Astrocyte (in vitro differentiated cells and primary cell): Measurements from ENCODE around the gene TFF2. TPM values are rescaled to one million over a fixed set of nuclear protein-coding genes. Genes with fewer than 3 reads are reported as not detected.

ENCODE experiments used
- DNase-seq: peaks from one replicate; pipeline ENCODE4 v3.0.0-alpha.2; 2010; ENCODE audit warnings: low read depth
- FAIRE-seq: peaks from 2 replicates; lab custom pipeline; 2011; peaks lifted over from hg19 to GRCh38; lab: Jason Lieb, UNC
- H2AFZ ChIP-seq: 2 replicates; pipeline ENCODE4 v1.6.0; 2012; ENCODE audit warnings: low read depth, low read length, inconsistent platforms
- H3K27ac ChIP-seq: 2 replicates; pipeline ENCODE4 v1.5.1; 2011; ENCODE audit warnings: low read depth, low read length, inconsistent platforms
- H3K27me3 ChIP-seq: 2 replicates; pipeline ENCODE4 v1.6.0; 2011; ENCODE audit warnings: low read length, inconsistent platforms; ENCODE audit not compliant: insufficient read depth
- H3K36me3 ChIP-seq: 2 replicates; pipeline ENCODE4 v1.5.1; 2011; ENCODE audit warnings: low read length, inconsistent platforms; ENCODE audit not compliant: insufficient read depth
- H3K4me1 ChIP-seq: 2 replicates; pipeline ENCODE4 v1.5.1; 2011; ENCODE audit warnings: low read length, inconsistent platforms; ENCODE audit not compliant: insufficient read depth
- H3K4me2 ChIP-seq: 2 replicates; pipeline ENCODE4 v1.6.0; 2012; ENCODE audit warnings: low read length, inconsistent platforms
- H3K4me3 ChIP-seq: 2 replicates; pipeline ENCODE4 v1.5.1; 2011; ENCODE audit warnings: low read depth, mild to moderate bottlenecking, low read length, inconsistent platforms; ENCODE audit not compliant: insufficient read depth
- H3K79me2 ChIP-seq: 2 replicates; pipeline ENCODE4 v1.6.0; 2012; ENCODE audit warnings: mild to moderate bottlenecking, low read length, inconsistent platforms; ENCODE audit not compliant: insufficient read depth
- H3K9ac ChIP-seq: 2 replicates; pipeline ENCODE4 v1.6.0; 2012; ENCODE audit warnings: mild to moderate bottlenecking, low read length, inconsistent platforms
- H3K9me3 ChIP-seq: 2 replicates; pipeline ENCODE4 v1.5.1; 2012; ENCODE audit warnings: low read depth, mild to moderate bottlenecking, low read length, inconsistent platforms; ENCODE audit not compliant: insufficient read depth
- H4K20me1 ChIP-seq: 2 replicates; pipeline ENCODE4 v1.6.0; 2012; ENCODE audit warnings: low read length, inconsistent platforms; ENCODE audit not compliant: insufficient read depth
- H3K27ac Mint-ChIP-seq: one replicate; pipeline ENCODE4 v1.8.0; 2021; ENCODE audit warnings: mild to moderate bottlenecking, mixed read lengths; ENCODE audit not compliant: unreplicated experiment
- H3K27me3 Mint-ChIP-seq: one replicate; pipeline ENCODE4 v1.8.0; 2021; ENCODE audit warnings: low read depth, mixed read lengths; ENCODE audit not compliant: unreplicated experiment
- H3K36me3 Mint-ChIP-seq: one replicate; pipeline ENCODE4 v1.8.0; 2021; ENCODE audit warnings: low read depth, mixed read lengths; ENCODE audit not compliant: unreplicated experiment
- H3K4me1 Mint-ChIP-seq: one replicate; pipeline ENCODE4 v1.8.0; 2021; ENCODE audit warnings: low read depth, mixed read lengths; ENCODE audit not compliant: unreplicated experiment
- H3K4me3 Mint-ChIP-seq: one replicate; pipeline ENCODE4 v1.8.0; 2021; ENCODE audit warnings: mild to moderate bottlenecking, moderate library complexity, mixed read lengths; ENCODE audit not compliant: unreplicated experiment
- H3K9me3 Mint-ChIP-seq: one replicate; pipeline ENCODE4 v1.8.0; 2021; ENCODE audit warnings: mild to moderate bottlenecking, mixed read lengths; ENCODE audit not compliant: unreplicated experiment
- CTCF ChIP-seq: IDR thresholded peaks from 2 replicates; pipeline ENCODE4 v1.5.1; 2011; ENCODE audit warnings: low read depth, mild to moderate bottlenecking, inconsistent platforms, low read length, moderate library complexity; ENCODE audit not compliant: insufficient read depth
- EZH2 ChIP-seq: IDR thresholded peaks from 2 replicates; pipeline ENCODE4 v1.6.1; 2012; ENCODE audit warnings: mild to moderate bottlenecking, low read length, inconsistent platforms; ENCODE audit not compliant: insufficient read depth
- total RNA-seq: library from RNA; stranded (reverse); gene quantifications from 2 replicates; pipeline ENCODE4 v1.2.1, GENCODE V29; 2021

The TFF2 gene
- total RNA-seq, 1 donor from 2014 or later: not detected

GRCh38 chr21:42377211-42377950 is 26.6 kb upstream of the TFF2 start:
- no peak for TF ChIP-seq EZH2
- no peak for TF ChIP-seq CTCF
- Histone ChIP-seq H3K79me2 (no peaks in the 10 kb centered on the region), H3K27ac (no peak overlapping the region), H3K4me2 (no peak overlapping the region), H3K36me3 (no peaks in the 10 kb centered on the region), H4K20me1 (no peaks in the 10 kb centered on the region), H3K9me3 (no peaks in the 10 kb centered on the region), H2AFZ (no peak overlapping the region), H3K4me3 (no peak overlapping the region), H3K27me3 (no peaks in the 10 kb centered on the region), H3K4me1 (no peaks in the 10 kb centered on the region), H3K9ac (no peak overlapping the region)
- Mint-ChIP-seq H3K4me1 (no peaks in the 10 kb centered on the region), H3K27ac (no peak overlapping the region), H3K36me3 (no peaks in the 10 kb centered on the region), H3K27me3 (peaks cover 49% of the 10 kb centered on the region), H3K9me3 (no peaks in the 10 kb centered on the region), H3K4me3 (no peak overlapping the region)
- no peak for DNase-seq
- no peak for FAIRE-seq

GRCh38 chr21:42376338-42376982 is 25.7 kb upstream of the TFF2 start:
- no peaks in the 10 kb centered on the region for H4K20me1 ChIP-seq
- DNase-seq: no peak
- H2AFZ ChIP-seq: no peak overlapping the region
- H3K9me3 Mint-ChIP-seq: no peaks in the 10 kb centered on the region
- H3K36me3 ChIP-seq: no peaks in the 10 kb centered on the region
- H3K4me3 Mint-ChIP-seq: no peak overlapping the region
- H3K4me1 ChIP-seq: no peaks in the 10 kb centered on the region
- no peaks in the 10 kb centered on the region for H3K4me1 Mint-ChIP-seq
- no peak for FAIRE-seq
- TF ChIP-seq CTCF: no peak
- no peak for TF ChIP-seq EZH2
- H3K9ac ChIP-seq: no peak overlapping the region
- no peaks in the 10 kb centered on the region for H3K27me3 ChIP-seq
- no peaks in the 10 kb centered on the region for H3K36me3 Mint-ChIP-seq
- H3K27me3 Mint-ChIP-seq: peaks cover 54% of the 10 kb centered on the region
- H3K27ac ChIP-seq: no peak overlapping the region
- no peak overlapping the region for H3K4me2 ChIP-seq
- no peak overlapping the region for H3K4me3 ChIP-seq
- H3K27ac Mint-ChIP-seq: no peak overlapping the region
- no peaks in the 10 kb centered on the region for H3K79me2 ChIP-seq
- H3K9me3 ChIP-seq: no peaks in the 10 kb centered on the region

GRCh38 chr21:42375966-42376337 is 25.2 kb upstream of the TFF2 start:
- Histone ChIP-seq H3K79me2 (no peaks in the 10 kb centered on the region), H3K9me3 (no peaks in the 10 kb centered on the region), H3K4me3 (no peak overlapping the region), H3K4me2 (no peak overlapping the region), H3K4me1 (no peaks in the 10 kb centered on the region), H4K20me1 (no peaks in the 10 kb centered on the region), H3K9ac (no peak overlapping the region), H2AFZ (no peak overlapping the region), H3K27me3 (no peaks in the 10 kb centered on the region), H3K36me3 (no peaks in the 10 kb centered on the region), H3K27ac (no peak overlapping the region)
- TF ChIP-seq CTCF (no peak), EZH2 (no peak)
- H3K27me3 Mint-ChIP-seq: peaks cover 59% of the 10 kb centered on the region
- no peak overlapping the region for H3K4me3 Mint-ChIP-seq
- DNase-seq (no peak), FAIRE-seq (no peak)
- peaks cover under 1% of the 10 kb centered on the region for H3K9me3 Mint-ChIP-seq
- H3K27ac Mint-ChIP-seq: no peak overlapping the region
- H3K36me3 Mint-ChIP-seq: no peaks in the 10 kb centered on the region
- no peaks in the 10 kb centered on the region for H3K4me1 Mint-ChIP-seq
